GM12874 (cell line): ENCODE data around the gene KLF17.

Experiments
- CTCF ChIP-seq: IDR thresholded peaks from 2 replicates; pipeline ENCODE4 v1.5.1; 2011; ENCODE audit warnings: low read depth, mild to moderate bottlenecking, control low read depth, low read length, moderate library complexity; ENCODE audit not compliant: insufficient read depth

Gene KLF17

GRCh38 chr1:44129616-44130500, 11.2 kb downstream of the KLF17 start:
- no peak for TF ChIP-seq CTCF

DNA sequence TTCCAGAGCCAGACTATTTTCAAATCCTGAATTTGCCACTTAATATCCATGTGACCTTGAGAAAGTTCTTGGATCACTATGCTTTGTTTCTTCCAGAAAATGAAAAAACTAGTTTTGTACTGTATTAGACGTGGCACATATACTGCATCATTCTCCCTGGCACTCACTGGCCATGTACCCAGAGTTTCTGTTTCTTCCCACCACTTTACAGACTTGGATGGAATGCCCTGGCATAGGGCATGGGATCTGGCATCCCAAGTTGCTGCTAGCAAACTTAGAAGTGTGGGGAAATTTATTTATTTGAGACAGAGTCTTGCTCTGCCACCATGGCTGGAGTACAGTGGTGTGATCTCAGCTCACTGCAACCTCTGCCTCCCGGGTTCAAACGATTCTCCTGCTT, 12.8 kb downstream of the KLF17 start:
- TF ChIP-seq CTCF, result no peak

DNA sequence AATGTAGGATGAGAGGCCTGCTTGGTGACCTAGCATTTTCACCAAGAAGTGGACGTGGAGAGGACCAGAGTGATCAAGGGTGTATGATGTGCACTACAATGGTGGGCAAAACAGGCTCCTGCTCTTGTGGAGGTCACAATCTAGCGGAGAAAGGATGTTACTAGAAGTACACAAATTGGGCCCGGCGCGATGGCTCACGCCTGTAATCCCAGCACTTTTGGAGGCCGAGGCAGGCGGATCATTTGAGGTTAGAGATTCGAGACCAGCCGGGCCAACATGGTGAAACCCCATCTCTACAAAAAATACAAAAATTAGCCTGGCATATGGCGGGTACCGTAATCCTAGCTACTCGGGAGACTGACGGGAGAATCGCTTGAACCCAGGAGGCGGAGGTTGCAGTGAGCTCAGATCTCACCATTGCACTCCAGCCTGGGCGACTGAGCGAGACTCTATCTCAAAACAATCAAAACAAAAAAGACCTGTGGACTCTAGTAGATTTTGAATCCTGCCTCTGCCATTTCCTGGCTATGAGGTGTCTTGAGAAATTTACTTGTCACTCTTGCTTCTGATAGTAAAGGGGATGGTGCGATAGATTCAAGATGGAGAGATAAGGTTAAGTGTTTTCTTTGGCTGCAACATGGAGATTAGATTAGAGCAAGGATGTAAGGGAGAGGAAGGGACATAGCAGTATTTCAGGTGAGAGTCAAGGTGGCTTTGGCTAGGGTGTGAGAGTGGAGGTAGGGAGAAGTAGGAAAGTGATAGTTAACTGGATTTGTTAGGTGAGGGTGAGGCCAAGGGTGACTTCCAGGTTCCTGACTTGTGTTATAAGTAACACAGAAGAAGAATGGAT, 15.7 kb downstream of the KLF17 start:
- no peak for TF ChIP-seq CTCF

GRCh38 chr1:44135886-44136285, 17.3 kb downstream of the KLF17 start:
- TF ChIP-seq CTCF, result no peak

DNA sequence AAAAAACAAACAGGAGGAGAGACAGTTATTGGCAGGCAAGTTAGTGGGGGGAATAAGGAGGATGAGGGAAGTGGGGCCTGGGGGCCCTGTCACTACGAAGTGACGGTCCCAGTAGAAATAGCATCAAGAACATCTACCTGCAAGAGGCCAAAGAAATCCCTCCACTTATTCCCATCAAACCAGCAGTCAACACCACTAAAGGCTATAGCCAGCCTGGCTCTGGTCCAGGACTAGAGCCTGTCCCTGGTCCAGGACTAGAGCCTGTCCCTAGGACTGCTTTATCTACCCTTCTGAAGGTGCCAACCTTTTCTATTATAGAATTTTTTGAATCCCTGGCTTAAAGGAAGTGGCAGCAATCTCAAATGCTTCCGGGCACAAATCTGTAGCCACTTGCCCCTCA, 19.6 kb downstream of the KLF17 start:
- no peak for TF ChIP-seq CTCF

DNA sequence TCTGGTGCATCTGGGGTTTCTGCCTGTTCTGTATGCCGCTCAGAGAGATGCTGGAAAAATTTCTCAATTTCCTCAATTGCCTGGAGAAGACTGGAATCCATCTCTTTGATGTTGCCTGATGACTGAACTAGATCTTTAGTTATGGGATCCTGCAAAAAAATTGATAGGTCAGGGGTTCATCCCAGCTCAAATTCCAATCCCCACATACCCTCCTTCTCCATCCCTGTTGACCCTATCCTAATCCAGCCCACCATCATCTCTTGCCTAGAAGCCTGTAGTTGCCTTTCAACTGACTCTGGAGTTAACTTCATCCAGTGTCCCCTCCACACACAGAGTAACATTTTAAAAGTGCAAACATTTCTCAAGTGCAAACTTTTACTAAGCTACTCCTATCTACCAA, 22.9 kb downstream of the KLF17 start, which contains the start of gene KLF18:
Gene KLF18, minus strand, starts transcription at position 101 of the 400 bp plus-strand sequence. Its CDS starts 0 bp downstream, at position 101.
- TF ChIP-seq CTCF, result no peak
